ENCODE measurements around the gene TM9SF2. TPM values are rescaled to one million over a fixed set of nuclear protein-coding genes. Genes with fewer than 3 reads are reported as not detected.

The TM9SF2 gene
- total and polyA plus RNA-seq, 9 of the 15 experiments (the other 6 are each of a cell fraction or from before 2014, with no cell fraction given): 23.3 to 83.2 (median 55.1) TPM

- TF ChIP-seq REST (IDR thresholded peaks at IDR 0.05; ENCODE audit: borderline replicate concordance) (no peak), REST (CRISPR knock-in tag; IDR thresholded peaks at IDR 0.05; ENCODE audit: low read depth) (no peak), ZNF23 (CRISPR knock-in tag; IDR thresholded peaks at IDR 0.05) (no peak)
Observed at GRCh38 chr13:99517984-99518383, 16.7 kb downstream of the TM9SF2 start (continued).

GRCh38 chr13:99522298-99522697, 21.0 kb downstream of the TM9SF2 start:
- Histone ChIP-seq H4K20me1 (replicated peaks; ENCODE audit: control insufficient read depth, insufficient read depth, low read length) (no peaks in the 10 kb centered on the region), H3K27me3 (ENCODE audit: control insufficient read depth in 2 of 2, insufficient read depth in 2 of 2, low read length in 2 of 2) (no peaks in the 10 kb centered on the region), H3K36me3 (ENCODE audit: control insufficient read depth, insufficient read depth, low read length) (peaks cover 69% of the 10 kb centered on the region; the same call in 2 of the 3 replicates), H3K4me1 (replicated peaks in 1 of 2; ENCODE audit: control insufficient read depth in 2 of 2, insufficient read depth in 2 of 2, low read length in 2 of 2) (peaks cover 0 to 8% of the 10 kb centered on the region in 2 experiments; a peak in 3 of 5 replicates), H3K4me3 (no peak overlapping the region), H3K79me2 (ENCODE audit: control insufficient read depth, insufficient read depth, low read length) (peaks cover 4% of the 10 kb centered on the region; the same call in 2 of the 3 replicates), H3K4me2 (ENCODE audit: insufficient read depth, low read length) (no peak overlapping the region), H3K9me1 (ENCODE audit: control insufficient read depth, insufficient read depth, low read length) (no peaks in the 10 kb centered on the region), H3K9ac (ENCODE audit: insufficient read depth in 1 of 2, low read depth in 2 of 2, low read length in 2 of 2) (no peak overlapping the region), H3K9me3 (replicated peaks; ENCODE audit: control insufficient read depth, insufficient read depth, low read depth, low read length) (no peaks in the 10 kb centered on the region), H2AFZ (ENCODE audit: low read depth, low read length) (no peak overlapping the region), H3K27ac (ENCODE audit: extremely low read depth, low read depth, low read length) (no peak overlapping the region)
- no peak for DNase-seq (ENCODE audit: extremely low read depth in 1 of 4, low spot score in 3 of 4)
- POLR2A ChIA-PET: no interaction called here
- CTCF ChIA-PET (ENCODE audit: low intra/inter-chr PET ratio): no interaction called here
- TF ChIP-seq SIN3B (IDR thresholded peaks at IDR 0.05; ENCODE audit: low read depth) (no peak), FOXK1 (CRISPR knock-in tag; IDR thresholded peaks at IDR 0.05; ENCODE audit: borderline replicate concordance) (no peak), MAX (CRISPR knock-in tag; IDR thresholded peaks at IDR 0.05) (no peak), BRCA1 (IDR thresholded peaks at IDR 0.05) (no peak), BRCA1 (CRISPR knock-in tag; IDR thresholded peaks at IDR 0.05) (no peak)
- BruUV-seq (replicated peaks): no TSS peak
- in situ Hi-C loops (cut with MboI) (no loop called here), intact Hi-C loops (cut with micrococcal nuclease) (no loop called here)
- 94% methylated on average over 2 of the region's 2 CpGs for WGBS (ENCODE audit: insufficient coverage, low coverage, missing lambda C conversion rate)
- no peak for ATAC-seq
- FAIRE-seq: no peak
